Stimulated activated naive CD8-positive, alpha-beta T cell treated with anti-CD3 and anti-CD28 coated beads, Interleukin-15, amount 100 ng/mL, for 72 hours (primary cell): ENCODE measurements around the gene SH3BP2.
A peak's percentile ranks its signal among the peaks of the same experiment; 100 is the strongest.

Source experiments
- ATAC-seq: fragments of 150-1000 bp; cut with Tn5 transposase; 2 replicates; pipeline ENCODE4 v1.10.0; 2021; ENCODE audit warnings: mild to moderate bottlenecking, moderate library complexity
- DNase-seq, 2 donors: peaks; one replicate each; pipeline ENCODE4 v3.0.0; 2021 to 2022
- H3K27ac Mint-ChIP-seq, 2 donors: one replicate each; pipeline ENCODE4 v1.8.0; 2022; ENCODE audit warnings: mild to moderate bottlenecking in 2 of 2, mixed read lengths in 2 of 2, moderate library complexity in 2 of 2
- H3K27me3 Mint-ChIP-seq: one replicate; pipeline ENCODE4 v1.8.0; 2022; ENCODE audit warnings: mixed read lengths
- H3K4me1 Mint-ChIP-seq: one replicate; pipeline ENCODE4 v1.8.0; 2022; ENCODE audit warnings: mild to moderate bottlenecking, mixed read lengths
- H3K4me3 Mint-ChIP-seq, 2 donors: one replicate each; pipeline ENCODE4 v1.8.0; 2022; ENCODE audit warnings: mild to moderate bottlenecking in 2 of 2, mixed read lengths in 2 of 2, moderate library complexity in 1 of 2
- H3K9me3 Mint-ChIP-seq, 2 donors: one replicate each; pipeline ENCODE4 v1.8.0; 2022; ENCODE audit warnings: mixed read lengths in 2 of 2

Gene SH3BP2

DNA sequence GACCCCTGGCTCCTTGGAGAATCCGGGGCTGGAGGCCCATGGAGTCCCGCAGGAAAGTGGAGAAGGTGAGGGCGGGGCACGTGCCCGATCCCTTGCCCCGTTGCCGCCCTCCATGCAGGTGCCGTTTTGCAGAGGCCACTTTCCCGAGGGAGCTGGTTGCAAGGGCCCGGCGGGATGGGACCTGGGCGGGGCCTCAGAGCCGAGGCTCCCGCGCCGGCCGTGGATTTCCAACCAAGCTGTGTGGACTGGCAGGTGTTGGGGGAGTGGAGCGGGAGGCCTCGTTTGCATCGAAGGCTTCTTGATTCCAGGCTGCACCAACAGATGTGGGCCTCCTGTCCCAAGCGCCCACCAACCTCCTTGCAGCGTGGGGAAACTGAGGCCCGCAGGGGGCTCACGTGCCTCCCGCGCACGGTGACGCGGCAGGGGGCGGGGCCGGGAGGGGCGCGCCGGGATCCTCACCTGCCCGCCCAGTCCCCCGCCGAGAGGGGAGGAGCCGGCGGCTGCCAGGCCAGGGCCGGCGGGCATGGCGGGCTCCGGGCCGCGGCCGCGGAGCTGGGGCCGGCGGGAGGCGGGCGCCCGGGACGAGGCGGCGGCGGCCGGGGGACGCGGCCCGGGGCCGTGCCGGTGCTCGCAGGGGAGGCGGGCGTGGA, 24.9 kb downstream of the SH3BP2 start:
- Mint-ChIP-seq H3K27ac (no peak overlapping the region), H3K4me3 (peak overlapping the region; percentile 83 to 84), H3K9me3 (peaks cover 0 to 5% of the 10 kb centered on the region in 2 donors), H3K4me1 (peaks cover 69% of the 10 kb centered on the region), H3K27me3 (no peaks in the 10 kb centered on the region)
- no peak for DNase-seq
- ATAC-seq: peak; percentile 61

DNA sequence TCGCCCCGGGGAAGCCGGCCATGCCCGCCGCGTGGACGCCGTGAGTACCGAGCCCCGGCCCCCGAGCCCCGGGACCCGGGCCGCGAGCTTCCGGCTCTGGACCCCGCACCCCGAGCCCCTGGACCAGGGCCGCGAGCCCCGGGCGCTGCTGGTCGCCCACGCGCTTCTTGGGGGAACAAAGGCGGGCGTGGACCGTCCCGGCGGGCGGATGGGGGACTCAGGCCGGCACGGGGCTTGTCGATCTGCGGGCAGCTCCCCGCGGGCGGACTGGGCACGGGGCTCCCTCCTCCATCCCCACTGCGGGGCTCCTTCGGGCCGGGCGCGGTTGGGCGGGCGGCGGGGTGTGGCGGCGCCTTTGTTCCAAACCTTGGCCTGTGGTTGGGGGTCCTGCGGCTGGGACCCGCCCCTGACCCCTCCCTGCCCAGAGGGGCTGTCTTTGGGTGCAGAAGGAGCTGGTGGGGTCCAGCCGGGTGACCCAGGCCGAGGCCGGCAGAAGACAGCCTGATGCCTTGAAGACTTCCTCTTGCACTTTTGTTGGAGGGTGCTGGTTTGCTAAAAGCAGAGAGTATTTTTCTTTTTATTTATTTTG, 25.6 kb downstream of the SH3BP2 start:
- peak; percentile 32 for ATAC-seq
- no peak overlapping the region for H3K27ac Mint-ChIP-seq
- no peaks in the 10 kb centered on the region for H3K27me3 Mint-ChIP-seq
- H3K9me3 Mint-ChIP-seq: peaks cover 0 to 5% of the 10 kb centered on the region in 2 donors
- H3K4me1 Mint-ChIP-seq: peaks cover 67% of the 10 kb centered on the region
- H3K4me3 Mint-ChIP-seq: peak overlapping the region; percentile 54 to 55
- DNase-seq: no peak

DNA sequence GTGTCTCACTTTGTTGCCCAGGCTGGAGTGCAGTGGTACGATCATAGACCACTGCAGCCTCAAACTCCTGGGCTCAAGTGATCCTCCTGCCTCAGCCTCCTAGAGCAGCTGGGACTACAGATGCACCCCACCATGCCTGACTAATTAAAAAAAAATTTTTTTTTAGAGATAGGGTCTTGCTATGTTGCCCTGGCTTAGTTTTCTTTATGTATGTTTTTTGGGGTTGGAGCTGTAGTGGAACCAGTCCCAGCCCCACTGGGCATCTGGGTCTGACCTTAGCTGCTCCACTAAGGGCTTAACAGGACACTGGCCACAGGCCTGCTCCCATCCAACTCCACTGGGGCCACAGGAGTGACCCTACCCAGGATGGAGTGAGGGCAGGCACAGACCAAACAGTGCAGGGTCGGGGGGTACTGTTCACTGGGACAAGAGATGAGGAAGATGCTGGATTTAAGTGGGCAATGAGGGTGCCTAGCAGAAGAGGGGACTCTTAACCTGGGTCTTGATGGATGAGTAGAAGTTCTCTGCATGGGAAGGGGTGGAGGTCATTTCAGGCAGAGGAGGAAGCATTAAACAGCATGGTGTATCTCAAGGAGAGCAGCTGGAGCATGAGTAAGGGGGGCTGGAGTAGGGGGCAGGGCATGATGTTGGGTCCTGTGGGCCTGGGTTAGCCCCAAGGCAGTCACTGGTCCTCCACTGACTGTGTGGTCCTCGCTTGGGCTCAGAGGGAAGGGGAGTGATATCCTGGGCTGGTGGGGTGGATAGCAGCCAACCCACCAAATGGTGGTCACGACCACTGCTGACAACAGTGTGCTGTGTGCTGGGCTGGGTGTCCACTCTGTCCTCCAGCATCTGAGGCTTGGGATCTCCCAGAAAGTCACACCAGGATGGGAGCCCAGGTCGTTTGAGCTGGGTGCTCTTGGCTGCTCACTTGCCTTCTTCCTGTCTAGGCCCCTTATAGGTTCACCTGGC, 26.6 kb downstream of the SH3BP2 start:
- DNase-seq: no peak
- Mint-ChIP-seq H3K4me3 (peak overlapping the region in 1 of 2 donors; percentile 35), H3K4me1 (peaks cover 58% of the 10 kb centered on the region), H3K9me3 (peaks cover 0 to 5% of the 10 kb centered on the region in 2 donors), H3K27me3 (no peaks in the 10 kb centered on the region), H3K27ac (peak overlapping the region in 1 of 2 donors; percentile 59)
- ATAC-seq: no peak

DNA sequence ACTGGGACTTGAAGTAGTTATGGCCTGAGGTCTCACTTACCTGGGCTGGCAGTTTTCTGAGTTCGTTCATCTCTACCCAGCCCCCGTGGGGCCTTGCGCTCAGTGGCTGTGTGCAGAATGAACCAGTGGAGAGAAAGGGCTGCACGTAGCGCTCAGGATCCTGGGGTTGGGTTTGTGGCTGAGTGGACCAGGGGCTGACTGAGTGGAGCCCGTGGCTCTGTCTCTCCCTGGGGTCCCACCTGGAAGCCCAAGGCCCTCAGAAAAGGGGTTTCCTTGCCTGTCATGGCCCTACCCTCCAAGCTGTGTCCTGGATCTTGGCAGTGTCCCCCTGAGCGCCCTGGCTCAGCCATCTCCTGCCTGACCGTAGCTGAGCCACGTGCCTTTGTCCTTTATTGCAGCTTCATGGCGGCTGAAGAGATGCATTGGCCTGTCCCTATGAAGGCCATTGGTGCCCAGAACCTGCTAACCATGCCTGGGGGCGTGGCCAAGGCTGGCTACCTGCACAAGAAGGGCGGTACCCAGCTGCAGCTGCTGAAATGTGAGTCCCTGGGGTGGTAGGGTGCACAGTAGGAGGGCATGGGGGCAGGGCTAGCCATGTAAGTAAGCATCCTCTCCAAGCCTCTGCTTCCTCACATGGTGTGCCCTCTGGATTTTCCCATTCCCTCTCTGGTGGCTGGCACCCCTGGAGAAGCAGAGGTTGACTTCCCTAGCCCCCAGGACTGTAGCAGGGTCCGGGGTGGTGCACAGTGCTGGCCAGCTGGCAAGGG, 27.5 kb downstream of the SH3BP2 start:
- no peak overlapping the region for H3K4me3 Mint-ChIP-seq
- no peaks in the 10 kb centered on the region for H3K27me3 Mint-ChIP-seq
- peak overlapping the region in 1 of 2 donors; percentile 14 for H3K27ac Mint-ChIP-seq
- peaks cover 0 to 5% of the 10 kb centered on the region in 2 donors for H3K9me3 Mint-ChIP-seq
- H3K4me1 Mint-ChIP-seq: peaks cover 52% of the 10 kb centered on the region
- DNase-seq (no peak), ATAC-seq (no peak)

DNA sequence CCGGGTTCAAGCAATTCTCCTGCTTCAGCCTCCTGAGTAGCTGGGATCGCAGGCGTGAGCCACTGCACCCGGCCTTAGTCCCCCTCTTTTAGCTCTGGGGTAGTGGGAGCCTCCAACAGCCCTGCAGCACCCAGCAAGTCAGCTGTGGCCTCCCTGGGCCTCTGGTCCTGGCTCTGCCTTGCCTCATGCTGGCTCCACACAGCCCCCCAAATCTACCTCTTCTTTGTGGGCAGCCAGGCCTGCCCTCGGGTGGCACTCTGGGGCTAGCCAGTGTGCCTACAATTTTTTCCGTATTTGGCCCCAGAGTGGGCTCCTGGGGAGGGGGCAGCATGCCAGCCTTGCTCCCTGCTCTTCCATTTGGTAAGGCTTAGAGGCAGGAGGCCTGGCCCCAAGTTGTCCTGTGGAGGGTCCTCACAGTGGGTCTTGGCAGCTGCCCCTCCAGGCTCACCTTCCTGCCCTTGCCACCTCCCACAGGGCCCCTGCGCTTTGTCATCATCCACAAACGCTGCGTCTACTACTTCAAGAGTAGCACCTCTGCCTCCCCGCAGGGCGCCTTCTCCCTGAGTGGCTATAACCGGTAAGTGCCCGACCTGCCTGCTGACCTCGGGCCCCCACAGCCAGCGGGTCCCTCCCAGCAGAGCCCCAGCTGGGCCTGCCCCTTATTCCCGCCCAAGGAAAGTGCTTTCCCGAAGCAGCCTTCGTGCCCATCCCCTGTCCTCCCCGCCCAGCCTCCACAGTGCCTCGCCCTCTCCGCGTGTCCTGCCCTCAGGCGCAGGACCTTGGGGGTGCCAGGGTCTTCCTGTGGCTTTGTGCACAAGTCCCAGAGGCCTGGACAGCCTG, 29.8 kb downstream of the SH3BP2 start:
- Mint-ChIP-seq H3K4me3 (no peak overlapping the region), H3K27ac (no peak overlapping the region), H3K27me3 (no peaks in the 10 kb centered on the region), H3K9me3 (no peaks in the 10 kb centered on the region), H3K4me1 (peaks cover 35% of the 10 kb centered on the region)
- no peak for ATAC-seq
- DNase-seq: no peak

DNA sequence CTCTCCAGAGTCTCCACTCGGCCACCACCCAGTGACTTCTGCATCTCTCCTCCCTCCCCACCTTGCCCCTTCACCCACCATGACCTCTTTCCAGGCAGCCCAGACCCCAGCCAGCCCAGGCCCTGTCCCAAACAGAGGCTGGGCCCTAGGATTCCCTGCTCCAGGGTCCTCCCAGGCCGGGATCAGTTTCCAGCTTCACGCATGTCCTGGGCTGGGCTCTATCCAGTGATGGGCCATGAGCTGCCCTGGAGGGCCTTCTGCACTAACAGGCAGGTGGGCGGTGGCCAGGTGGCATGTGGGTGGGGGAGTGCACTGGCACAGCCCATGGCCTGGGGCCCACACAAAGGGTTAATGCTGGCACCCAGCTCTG, 30.4 kb downstream of the SH3BP2 start:
- H3K4me3 Mint-ChIP-seq: no peak overlapping the region
- peaks cover 34% of the 10 kb centered on the region for H3K4me1 Mint-ChIP-seq
- H3K9me3 Mint-ChIP-seq: no peaks in the 10 kb centered on the region
- no peaks in the 10 kb centered on the region for H3K27me3 Mint-ChIP-seq
- no peak overlapping the region for H3K27ac Mint-ChIP-seq
- ATAC-seq: no peak
- no peak for DNase-seq

DNA sequence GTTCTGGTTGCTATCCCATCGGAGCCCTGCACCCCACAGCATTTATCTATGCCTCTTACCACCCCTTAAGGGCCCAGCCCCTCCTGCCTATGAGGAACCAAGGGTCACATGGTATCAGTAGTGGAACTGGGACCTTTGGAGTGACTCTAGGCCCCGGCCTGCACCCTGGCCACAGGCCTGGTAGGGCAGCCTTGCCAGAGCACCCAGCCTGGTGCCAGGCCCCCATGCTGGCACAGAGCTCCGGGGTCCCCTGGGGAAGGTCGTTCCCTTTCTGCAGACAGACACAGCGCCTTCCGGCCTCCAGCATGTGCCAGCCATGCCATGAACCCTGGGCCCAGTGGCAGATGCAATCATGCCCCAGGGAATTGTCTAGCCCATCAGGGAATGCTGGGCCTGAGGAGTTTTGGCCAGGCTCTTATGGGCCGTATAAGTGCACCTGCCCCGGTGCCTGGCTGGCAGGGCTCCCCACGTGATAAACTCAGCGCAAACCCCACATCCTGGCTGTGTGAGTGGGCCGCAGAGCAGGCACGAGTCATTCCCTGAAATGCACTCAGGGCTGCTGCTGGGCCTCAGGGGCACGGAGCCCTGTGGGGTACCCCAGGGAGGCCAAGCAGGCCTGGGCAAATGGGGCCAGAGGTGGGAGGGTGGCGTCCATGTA, 30.9 kb downstream of the SH3BP2 start:
- Mint-ChIP-seq H3K4me3 (no peak overlapping the region), H3K27me3 (no peaks in the 10 kb centered on the region), H3K27ac (no peak overlapping the region), H3K9me3 (no peaks in the 10 kb centered on the region), H3K4me1 (peaks cover 34% of the 10 kb centered on the region)
- DNase-seq: no peak
- no peak for ATAC-seq

DNA sequence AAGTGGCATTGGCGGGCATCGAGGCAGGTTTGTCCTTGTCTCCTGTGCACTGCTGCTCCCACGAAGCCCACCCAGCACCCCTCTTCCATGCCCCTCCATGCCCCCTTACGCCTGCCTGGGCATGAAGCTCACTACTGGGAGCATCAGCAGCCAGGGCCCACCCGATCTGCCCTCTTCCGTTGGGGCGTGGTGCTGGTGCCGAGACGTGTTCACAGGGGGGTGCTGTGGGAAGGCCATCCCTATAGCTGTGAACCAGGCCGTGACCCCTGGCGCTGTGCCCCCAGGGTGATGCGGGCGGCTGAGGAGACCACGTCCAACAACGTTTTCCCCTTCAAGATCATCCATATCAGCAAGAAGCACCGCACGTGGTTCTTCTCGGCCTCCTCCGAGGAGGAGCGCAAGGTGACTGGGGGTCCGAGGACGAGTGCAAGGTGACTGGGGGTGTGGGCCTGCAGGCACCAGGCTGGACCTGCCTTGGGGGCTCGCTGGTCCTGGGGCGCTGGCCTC, 31.5 kb downstream of the SH3BP2 start:
- no peaks in the 10 kb centered on the region for H3K27me3 Mint-ChIP-seq
- H3K27ac Mint-ChIP-seq: peak overlapping the region in 1 of 2 donors; percentile 62
- ATAC-seq (no peak), DNase-seq (no peak)
- H3K4me1 Mint-ChIP-seq: peaks cover 31% of the 10 kb centered on the region
- no peak overlapping the region for H3K4me3 Mint-ChIP-seq
- no peaks in the 10 kb centered on the region for H3K9me3 Mint-ChIP-seq

DNA sequence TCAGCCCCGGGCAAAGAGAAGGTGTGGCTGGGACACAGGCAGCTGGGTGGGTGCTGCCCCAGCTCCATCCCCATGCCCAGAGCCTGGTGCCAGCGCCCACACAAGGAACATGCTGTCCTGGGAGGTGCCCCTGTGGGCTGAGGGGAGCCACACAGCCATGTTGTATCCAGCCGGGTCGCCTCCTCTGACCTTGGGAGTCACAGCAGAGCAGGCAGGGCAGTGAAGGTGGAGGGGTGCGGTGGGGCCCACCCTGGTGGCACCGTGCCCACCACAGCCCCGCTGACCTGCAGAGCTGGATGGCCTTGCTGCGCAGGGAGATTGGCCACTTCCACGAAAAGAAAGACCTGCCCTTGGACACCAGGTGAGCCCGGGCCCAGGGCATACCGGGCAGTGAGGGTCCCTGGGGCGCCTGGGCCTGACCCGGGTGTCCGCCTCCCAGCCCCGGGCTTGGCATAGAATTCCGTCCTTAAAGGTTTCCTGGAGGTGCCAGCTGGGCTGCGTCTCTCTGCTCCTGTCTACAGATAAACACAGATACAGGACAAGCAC, 32.0 kb downstream of the SH3BP2 start:
- Mint-ChIP-seq H3K27ac (peak overlapping the region in 1 of 2 donors; percentile 42), H3K27me3 (no peaks in the 10 kb centered on the region), H3K4me1 (peaks cover 26% of the 10 kb centered on the region), H3K4me3 (no peak overlapping the region), H3K9me3 (no peaks in the 10 kb centered on the region)
- ATAC-seq: no peak
- no peak for DNase-seq

DNA sequence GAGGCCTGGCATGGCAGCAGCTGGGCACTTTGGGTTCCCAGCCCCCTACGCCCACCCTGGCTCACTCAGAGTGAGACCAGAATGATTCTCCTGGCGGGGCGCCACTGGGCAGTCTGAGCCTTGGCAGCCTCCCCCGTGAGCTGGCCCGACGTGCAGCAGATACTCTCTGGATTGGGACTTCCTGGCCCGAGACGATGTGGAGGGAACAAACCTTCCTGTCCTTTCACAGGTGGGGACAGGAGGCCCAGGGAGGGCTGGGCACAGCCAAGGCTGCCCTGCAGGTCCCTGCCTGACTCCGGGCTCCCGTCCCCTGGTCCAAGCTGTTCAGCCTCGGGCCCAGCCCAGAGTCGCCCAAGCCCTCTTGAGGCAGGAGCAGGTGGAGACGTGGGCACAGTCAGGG, 32.9 kb downstream of the SH3BP2 start:
- no peaks in the 10 kb centered on the region for H3K27me3 Mint-ChIP-seq
- no peak for ATAC-seq
- peaks cover 21% of the 10 kb centered on the region for H3K4me1 Mint-ChIP-seq
- no peak overlapping the region for H3K27ac Mint-ChIP-seq
- no peak for DNase-seq
- H3K4me3 Mint-ChIP-seq: no peak overlapping the region
- no peaks in the 10 kb centered on the region for H3K9me3 Mint-ChIP-seq

DNA sequence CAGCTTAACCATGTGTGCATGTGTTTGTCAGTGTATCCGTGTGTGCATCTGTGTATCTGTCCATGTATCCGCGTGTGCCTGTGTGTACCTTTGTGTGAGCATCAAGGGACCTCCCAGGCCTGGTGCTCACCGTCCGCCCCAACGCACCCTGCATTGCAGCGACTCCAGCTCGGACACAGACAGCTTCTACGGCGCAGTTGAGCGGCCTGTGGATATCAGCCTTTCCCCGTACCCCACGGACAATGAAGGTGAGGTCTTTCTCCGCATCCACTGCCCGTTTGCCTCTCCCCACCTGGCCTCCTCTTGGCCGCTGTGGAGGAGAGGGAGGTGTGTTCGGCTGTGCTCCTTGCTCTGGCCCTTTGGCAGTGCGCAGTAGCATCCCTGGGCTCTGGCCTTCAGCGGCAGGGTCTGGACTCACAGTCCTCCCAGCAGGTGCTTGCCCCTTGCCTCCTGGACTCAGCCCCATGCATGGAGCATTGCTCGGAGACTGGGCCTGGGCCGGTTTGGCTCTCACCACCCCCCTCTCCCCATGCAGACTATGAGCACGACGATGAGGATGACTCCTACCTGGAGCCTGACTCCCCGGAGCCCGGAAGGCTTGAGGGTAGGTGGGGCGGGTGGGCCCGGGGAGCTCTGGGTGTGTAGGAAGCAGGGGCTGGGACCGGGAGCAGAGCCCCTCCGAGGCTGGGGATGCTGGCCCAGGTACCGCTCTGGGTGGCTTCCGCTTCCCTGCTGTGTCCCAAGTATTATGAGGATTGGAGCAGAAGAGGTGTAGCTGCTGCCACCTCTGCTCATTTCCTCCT, 34.4 kb downstream of the SH3BP2 start:
- Mint-ChIP-seq H3K4me1 (peaks cover 19% of the 10 kb centered on the region), H3K27me3 (no peaks in the 10 kb centered on the region), H3K27ac (peak overlapping the region in 1 of 2 donors; percentile 42), H3K9me3 (no peaks in the 10 kb centered on the region), H3K4me3 (no peak overlapping the region)
- ATAC-seq (no peak), DNase-seq (no peak)

DNA sequence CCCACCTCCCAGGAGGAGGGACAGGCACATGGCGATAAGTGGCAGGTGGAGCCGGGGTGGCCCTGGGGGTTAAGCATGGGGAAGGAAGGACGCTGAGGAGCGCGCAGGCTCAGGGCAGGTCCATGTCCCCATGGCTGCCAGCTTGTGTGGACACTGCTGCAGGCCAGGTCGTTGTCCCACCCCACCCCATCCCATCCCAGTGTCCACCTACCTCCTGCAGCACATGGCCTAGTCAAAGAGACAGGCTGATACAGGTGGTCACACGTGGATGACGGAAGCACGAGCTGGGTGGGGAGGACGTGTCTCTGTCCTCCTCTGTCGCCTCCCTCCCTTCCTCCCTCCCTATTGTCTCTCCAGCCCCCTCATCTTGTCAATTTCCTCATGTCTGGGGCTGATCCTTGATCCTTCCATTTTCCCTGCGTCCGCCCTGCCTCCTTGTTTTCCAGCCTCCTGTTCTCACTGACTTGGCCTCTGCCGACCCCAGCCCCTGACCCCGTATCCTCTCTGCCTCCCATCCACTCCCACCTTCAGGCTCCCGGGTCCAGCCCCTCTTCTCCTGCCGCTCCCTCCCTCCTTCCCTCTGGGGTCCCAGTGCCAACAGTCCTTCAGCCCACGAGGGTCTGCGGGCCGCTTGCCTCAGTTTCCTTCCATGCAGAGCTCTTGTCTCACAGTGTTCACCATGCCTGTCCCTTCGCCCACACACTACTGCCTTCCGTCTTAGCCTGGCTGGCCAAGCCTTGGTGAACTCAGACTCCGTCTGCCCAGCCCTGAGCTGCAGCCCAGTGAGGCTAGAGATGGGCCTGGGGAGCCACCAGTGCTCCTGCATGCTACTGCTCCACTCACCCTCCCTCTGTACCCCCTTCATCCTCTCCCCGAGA, 35.2 kb downstream of the SH3BP2 start:
- no peak overlapping the region for H3K4me3 Mint-ChIP-seq
- no peaks in the 10 kb centered on the region for H3K27me3 Mint-ChIP-seq
- no peaks in the 10 kb centered on the region for H3K9me3 Mint-ChIP-seq
- H3K4me1 Mint-ChIP-seq: peaks cover 20% of the 10 kb centered on the region
- no peak for ATAC-seq
- H3K27ac Mint-ChIP-seq: peak overlapping the region in 1 of 2 donors; percentile 84
- DNase-seq: no peak
